Endothelial cell of umbilical vein (primary cell): Measurements from ENCODE around the gene LRCH1. TPM values are rescaled to one million over a fixed set of nuclear protein-coding genes. Genes with fewer than 3 reads are reported as not detected.

ENCODE experiments used
- BruUV-seq: library from RNA; stranded (reverse); fragments of 400-500 nt; replicated peaks from 2 replicates; lab custom pipeline; 2021; lab: Mats Ljungman, UMichigan
- CTCF ChIA-PET: fragments of 300-600, 350-600 bp; sonication (Branson Sonifier 250); formaldehyde crosslinking; loops from one replicate; lab custom pipeline; 2021; ENCODE audit warnings: antibody characterized with exemption, inconsistent platforms; lab: Charles Lee
- POLR2A ChIA-PET: fragments of 300-600, 350-600 bp; sonication (Branson Sonifier 250); formaldehyde crosslinking; loops from one replicate; lab custom pipeline; 2021; ENCODE audit warnings: antibody characterized with exemption, inconsistent platforms; lab: Charles Lee
- DNase-seq: peaks from one replicate; pipeline ENCODE4 v3.0.0-alpha.2; 2011; ENCODE audit warnings: low read depth, low spot score
- FAIRE-seq: peaks from 2 replicates; lab custom pipeline; 2011; peaks lifted over from hg19 to GRCh38; lab: Jason Lieb, UNC
- H2AFZ ChIP-seq: 2 replicates; pipeline ENCODE4 v1.6.0; 2012; ENCODE audit warnings: low read depth, low read length, control low read depth, inconsistent platforms
- H3K27ac ChIP-seq: 2 replicates; pipeline ENCODE4 v1.5.1; 2011; ENCODE audit warnings: low read depth, mild to moderate bottlenecking, control low read depth, low read length, moderate library complexity; ENCODE audit not compliant: insufficient read depth
- H3K27me3 ChIP-seq, 2 experiments: 2 replicates each; pipeline versions ENCODE4 v1.6.0 to v1.6.1; 2011; ENCODE audit warnings: low read length in 2 of 2, mixed read lengths in 1 of 2; ENCODE audit not compliant: control insufficient read depth in 2 of 2, insufficient read depth in 2 of 2
- H3K36me3 ChIP-seq, 2 experiments: 2 replicates in 1 of 2; 3 replicates in 1 of 2; pipeline ENCODE4 v1.5.1; 2011; ENCODE audit warnings: low read length in 2 of 2, mild to moderate bottlenecking in 1 of 2, moderate library complexity in 1 of 2; ENCODE audit not compliant: control insufficient read depth in 2 of 2, insufficient read depth in 2 of 2; ENCODE audit errors: extremely low read depth in 1 of 2
- H3K4me1 ChIP-seq: 3 replicates; pipeline ENCODE4 v1.5.1; 2011; ENCODE audit warnings: mild to moderate bottlenecking, low read length; ENCODE audit not compliant: control insufficient read depth, insufficient read depth; ENCODE audit errors: extremely low read depth
- H3K4me2 ChIP-seq: 2 replicates; pipeline ENCODE4 v1.6.1; 2011; ENCODE audit warnings: low read length, control low read depth, mixed read lengths; ENCODE audit not compliant: insufficient read depth
- H3K4me3 ChIP-seq, 3 experiments: fragments of 200-600 bp in 1 of 3; sonication (generic), shearing (Covaris generic) in 1 of 3; replicated peaks in 1 of 3; 2 replicates each; pipeline ENCODE4 v1.5.1; 2011 to 2016; ENCODE audit warnings: control low read depth in 3 of 3, low read length in 3 of 3, mild to moderate bottlenecking in 2 of 3, inconsistent platforms in 1 of 3, low read depth in 1 of 3, moderate library complexity in 1 of 3; ENCODE audit not compliant: insufficient read depth in 1 of 3
- H3K79me2 ChIP-seq: 2 replicates; pipeline ENCODE4 v1.6.0; 2012; ENCODE audit warnings: low read length, inconsistent platforms; ENCODE audit not compliant: control insufficient read depth, insufficient read depth
- H3K9ac ChIP-seq: replicated peaks from 2 replicates; pipeline ENCODE3; 2011; ENCODE audit warnings: low read length, control low read depth; ENCODE audit not compliant: insufficient read depth; ENCODE audit errors: extremely low read depth
- H3K9me1 ChIP-seq: replicated peaks from 3 replicates; pipeline ENCODE4 v1.6.0; 2011; ENCODE audit warnings: mild to moderate bottlenecking, low read length; ENCODE audit not compliant: control insufficient read depth, insufficient read depth; ENCODE audit errors: extremely low read depth
- H3K9me3 ChIP-seq: replicated peaks from 2 replicates; pipeline ENCODE4 v1.5.1; 2012; ENCODE audit warnings: low read length, inconsistent platforms; ENCODE audit not compliant: control insufficient read depth, insufficient read depth
- H4K20me1 ChIP-seq: replicated peaks from 2 replicates; pipeline ENCODE3; 2011; ENCODE audit warnings: mild to moderate bottlenecking, low read length; ENCODE audit not compliant: control insufficient read depth, insufficient read depth; ENCODE audit errors: extremely low read depth
- EZH2 ChIP-seq: IDR thresholded peaks from 2 replicates; pipeline ENCODE4 v1.6.1; 2012; ENCODE audit warnings: borderline replicate concordance, low read depth, mild to moderate bottlenecking, moderate library complexity, low read length, inconsistent platforms; ENCODE audit not compliant: severe bottlenecking
- FOS ChIP-seq: IDR thresholded peaks from 2 replicates; pipeline ENCODE4 v1.6.1; 2011; ENCODE audit warnings: mild to moderate bottlenecking, low read length, moderate library complexity, borderline replicate concordance; ENCODE audit not compliant: insufficient read depth
- GATA2 ChIP-seq: IDR thresholded peaks from 2 replicates; pipeline ENCODE4 v1.7.0; 2011; ENCODE audit warnings: low read depth, mild to moderate bottlenecking, moderate library complexity, mixed read lengths, low read length; ENCODE audit not compliant: insufficient read length, insufficient read depth
- JUN ChIP-seq: IDR thresholded peaks from 2 replicates; pipeline ENCODE4 v1.6.1; 2011; ENCODE audit warnings: borderline replicate concordance, low read depth; ENCODE audit not compliant: insufficient read length, insufficient read depth
- MYC ChIP-seq: IDR thresholded peaks from one replicate; pipeline ENCODE4 v1.6.1; 2011; ENCODE audit warnings: mild to moderate bottlenecking, low read depth, low read length
- POLR2A ChIP-seq: IDR thresholded peaks from 2 replicates; pipeline ENCODE4 v1.6.1; 2012; ENCODE audit warnings: low read depth, mild to moderate bottlenecking, control low read depth, low read length
- POLR2AphosphoS5 ChIP-seq: IDR thresholded peaks from 2 replicates; pipeline ENCODE4 v1.6.1; 2012; ENCODE audit warnings: low read depth, mild to moderate bottlenecking, control low read depth, low read length, moderate library complexity; ENCODE audit not compliant: insufficient read depth
- dilution Hi-C: fragments of 300-500 bp; cut with MboI; formaldehyde crosslinking; loops from one replicate; pipeline ENCODE4 v1.15.0; 2019; ENCODE audit warnings: low sequenced_read_pairs; ENCODE audit not compliant: extremely low pct_ligation_motif_present
- intact Hi-C: fragments of 100-400 bp; cut with micrococcal nuclease; formaldehyde crosslinking; loops from one replicate; pipeline ENCODE4 v1.10.0; 2022
- polyA plus RNA-seq, 4 experiments: library from polyadenylated mRNA; depleted of rRNA in 3 of 4; stranded (reverse) in 3 of 4; unstranded in 1 of 4; fragments of >200 nt; gene quantifications; 2 replicates each; pipeline versions ENCODE4 v1.2.1 to v1.2.3, GENCODE V29; 2011 to 2012; ENCODE audit warnings: missing spikeins in 1 of 4
- total RNA-seq: library from RNA; stranded (reverse); gene quantifications from 2 replicates; pipeline ENCODE4 v1.2.3, GENCODE V29; 2021
- TF ChIP-seq, protein P1 (sequence below): IDR thresholded peaks from 2 replicates; pipeline ENCODE4 v1.6.1; 2011; ENCODE audit not compliant: insufficient read depth, insufficient read length
- TF ChIP-seq, protein P2 (sequence below), 2 donors: IDR thresholded peaks; 1 replicate in 1 of 2; 2 replicates in 1 of 2; pipeline ENCODE4 v1.5.1; 2011; ENCODE audit warnings: low read length in 2 of 2, mild to moderate bottlenecking in 2 of 2, moderate library complexity in 2 of 2, control low read depth in 1 of 2, inconsistent platforms in 1 of 2, low read depth in 1 of 2; ENCODE audit not compliant: insufficient read depth in 1 of 2; ENCODE audit errors: extremely low read depth in 1 of 2

Gene LRCH1
- total and polyA plus RNA-seq, 2 donors (not counting 3 experiments of a cell fraction or from before 2014, with no cell fraction given) = 5.4 to 16.5 TPM

- Histone ChIP-seq H3K9ac (no peak overlapping the region), H3K79me2 (no peaks in the 10 kb centered on the region), H2AFZ (no peak overlapping the region), H3K9me3 (no peaks in the 10 kb centered on the region), H3K4me2 (no peak overlapping the region), H3K36me3 (peaks cover 3 to 22% of the 10 kb centered on the region in 2 experiments), H3K4me3 (no peak overlapping the region), H3K27ac (no peak overlapping the region), H3K9me1 (no peaks in the 10 kb centered on the region), H3K4me1 (no peaks in the 10 kb centered on the region), H3K27me3 (no peaks in the 10 kb centered on the region), H4K20me1 (no peaks in the 10 kb centered on the region)
- no peak for FAIRE-seq
- dilution Hi-C loops (no loop called here), intact Hi-C loops (no loop called here)
- TF ChIP-seq JUN (no peak), POLR2AphosphoS5 (no peak), EZH2 (no peak), MYC (no peak), FOS (no peak), GATA2 (no peak), POLR2A (no peak)
- TF ChIP-seq, protein P1, sequence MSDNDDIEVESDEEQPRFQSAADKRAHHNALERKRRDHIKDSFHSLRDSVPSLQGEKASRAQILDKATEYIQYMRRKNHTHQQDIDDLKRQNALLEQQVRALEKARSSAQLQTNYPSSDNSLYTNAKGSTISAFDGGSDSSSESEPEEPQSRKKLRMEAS = no peak
- TF ChIP-seq, protein P2, sequence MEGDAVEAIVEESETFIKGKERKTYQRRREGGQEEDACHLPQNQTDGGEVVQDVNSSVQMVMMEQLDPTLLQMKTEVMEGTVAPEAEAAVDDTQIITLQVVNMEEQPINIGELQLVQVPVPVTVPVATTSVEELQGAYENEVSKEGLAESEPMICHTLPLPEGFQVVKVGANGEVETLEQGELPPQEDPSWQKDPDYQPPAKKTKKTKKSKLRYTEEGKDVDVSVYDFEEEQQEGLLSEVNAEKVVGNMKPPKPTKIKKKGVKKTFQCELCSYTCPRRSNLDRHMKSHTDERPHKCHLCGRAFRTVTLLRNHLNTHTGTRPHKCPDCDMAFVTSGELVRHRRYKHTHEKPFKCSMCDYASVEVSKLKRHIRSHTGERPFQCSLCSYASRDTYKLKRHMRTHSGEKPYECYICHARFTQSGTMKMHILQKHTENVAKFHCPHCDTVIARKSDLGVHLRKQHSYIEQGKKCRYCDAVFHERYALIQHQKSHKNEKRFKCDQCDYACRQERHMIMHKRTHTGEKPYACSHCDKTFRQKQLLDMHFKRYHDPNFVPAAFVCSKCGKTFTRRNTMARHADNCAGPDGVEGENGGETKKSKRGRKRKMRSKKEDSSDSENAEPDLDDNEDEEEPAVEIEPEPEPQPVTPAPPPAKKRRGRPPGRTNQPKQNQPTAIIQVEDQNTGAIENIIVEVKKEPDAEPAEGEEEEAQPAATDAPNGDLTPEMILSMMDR (IDR thresholded peaks at IDR 0.05; ENCODE audit: extremely low read depth in 1 of 2, insufficient read depth in 1 of 2, low read depth in 1 of 2, low read length in 2 of 2) = no peak
- ChIA-PET CTCF (interaction anchor here (0.9 to 3.0 kb wide), 2 partner anchors 10 to 55 kb away, joined by 3 to 14 read pairs; no protein-coding TSS in a partner anchor), POLR2A (no interaction called here)
- no TSS peak for BruUV-seq
- no peak for DNase-seq
Measured at GRCh38 chr13:46775385-46776107, 222.6 kb downstream of the LRCH1 start.
